Ascending aorta (tissue), 2 donors: ENCODE data around the gene RNF20. TPM values are rescaled to one million over a fixed set of nuclear protein-coding genes. Genes with fewer than 3 reads are reported as not detected.

ENCODE experiments used
- DNase-seq, 2 donors: peaks; one replicate each; pipeline ENCODE4 v3.0.0-alpha.2; 2019; ENCODE audit warnings: low spot score in 2 of 2
- H3K27ac ChIP-seq, 2 donors: fragments of 200-600 bp; sonication (generic); one replicate each; pipeline ENCODE4 v1.5.1; 2016 to 2017; ENCODE audit warnings: mild to moderate bottlenecking in 1 of 2
- H3K27me3 ChIP-seq: fragments of 200-600 bp; sonication (generic); one replicate; pipeline ENCODE4 v1.5.1; 2017
- H3K36me3 ChIP-seq, 2 donors: fragments of 200-600 bp; sonication (generic); one replicate each; pipeline ENCODE4 v1.5.1; 2016
- H3K4me1 ChIP-seq, 2 donors: fragments of 200-600 bp; sonication (generic); one replicate each; pipeline ENCODE4 v1.5.1; 2016 to 2017; ENCODE audit warnings: mild to moderate bottlenecking in 1 of 2
- H3K4me3 ChIP-seq, 2 donors: fragments of 200-600 bp; sonication (generic); one replicate each; pipeline ENCODE4 v1.5.1; 2016 to 2017; ENCODE audit warnings: mild to moderate bottlenecking in 1 of 2
- H3K9me3 ChIP-seq, 2 donors: fragments of 200-600 bp; sonication (generic); one replicate each; pipeline ENCODE4 v1.5.1; 2016
- intact Hi-C: fragments of 100-400 bp; cut with DNase I; formaldehyde crosslinking; loops from one replicate; pipeline ENCODE4 v1.15.1; 2023
- total RNA-seq: library from RNA; depleted of rRNA; stranded (reverse); fragments of >200 nt; gene quantifications from one replicate; pipeline ENCODE4 v1.1.0, GENCODE V29; 2016
- TF ChIP-seq, protein P1 (sequence below), 3 experiments: fragments of 200-600 bp in 2 of 3; fragments of 450-650 bp in 1 of 3; sonication (generic) in 2 of 3; IDR thresholded peaks; one replicate each; pipeline ENCODE4 v1.5.1; 2016 to 2019; ENCODE audit warnings: antibody characterized with exemption in 3 of 3, mild to moderate bottlenecking in 1 of 3, moderate library complexity in 1 of 3

The RNF20 gene
- total RNA-seq, 1 donor from 2014 or later, result 47.7 TPM

DNA sequence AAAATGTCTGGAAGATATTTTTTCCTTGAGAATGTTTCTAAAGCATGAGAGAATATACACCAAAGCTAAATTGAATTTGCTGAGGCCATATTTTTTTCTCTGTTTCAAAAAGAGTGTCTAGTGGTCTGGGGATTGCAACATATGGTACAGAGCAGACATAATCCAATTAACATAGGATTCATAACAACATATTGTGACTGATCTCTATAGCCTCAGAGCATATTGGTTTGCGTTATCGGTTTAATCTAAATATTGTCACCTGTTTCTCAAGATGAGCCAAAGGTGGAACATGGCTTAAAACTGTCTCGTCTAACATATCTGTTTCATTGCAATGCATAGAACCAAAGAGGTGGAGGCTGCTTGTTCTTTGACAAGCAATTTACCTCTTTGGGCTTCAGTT, 57.2 kb downstream of the RNF20 start:
- no peak overlapping the region for H3K4me3 ChIP-seq
- DNase-seq, result no peak
- intact Hi-C loops, result no loop called here
- H3K36me3 ChIP-seq, result no peaks in the 10 kb centered on the region
- no peaks in the 10 kb centered on the region for H3K4me1 ChIP-seq
- no peaks in the 10 kb centered on the region for H3K9me3 ChIP-seq
- H3K27me3 ChIP-seq, result no peaks in the 10 kb centered on the region
- TF ChIP-seq, protein P1, sequence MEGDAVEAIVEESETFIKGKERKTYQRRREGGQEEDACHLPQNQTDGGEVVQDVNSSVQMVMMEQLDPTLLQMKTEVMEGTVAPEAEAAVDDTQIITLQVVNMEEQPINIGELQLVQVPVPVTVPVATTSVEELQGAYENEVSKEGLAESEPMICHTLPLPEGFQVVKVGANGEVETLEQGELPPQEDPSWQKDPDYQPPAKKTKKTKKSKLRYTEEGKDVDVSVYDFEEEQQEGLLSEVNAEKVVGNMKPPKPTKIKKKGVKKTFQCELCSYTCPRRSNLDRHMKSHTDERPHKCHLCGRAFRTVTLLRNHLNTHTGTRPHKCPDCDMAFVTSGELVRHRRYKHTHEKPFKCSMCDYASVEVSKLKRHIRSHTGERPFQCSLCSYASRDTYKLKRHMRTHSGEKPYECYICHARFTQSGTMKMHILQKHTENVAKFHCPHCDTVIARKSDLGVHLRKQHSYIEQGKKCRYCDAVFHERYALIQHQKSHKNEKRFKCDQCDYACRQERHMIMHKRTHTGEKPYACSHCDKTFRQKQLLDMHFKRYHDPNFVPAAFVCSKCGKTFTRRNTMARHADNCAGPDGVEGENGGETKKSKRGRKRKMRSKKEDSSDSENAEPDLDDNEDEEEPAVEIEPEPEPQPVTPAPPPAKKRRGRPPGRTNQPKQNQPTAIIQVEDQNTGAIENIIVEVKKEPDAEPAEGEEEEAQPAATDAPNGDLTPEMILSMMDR (IDR thresholded peaks at IDR 0.05), result no peak
- H3K27ac ChIP-seq, result no peak overlapping the region

DNA sequence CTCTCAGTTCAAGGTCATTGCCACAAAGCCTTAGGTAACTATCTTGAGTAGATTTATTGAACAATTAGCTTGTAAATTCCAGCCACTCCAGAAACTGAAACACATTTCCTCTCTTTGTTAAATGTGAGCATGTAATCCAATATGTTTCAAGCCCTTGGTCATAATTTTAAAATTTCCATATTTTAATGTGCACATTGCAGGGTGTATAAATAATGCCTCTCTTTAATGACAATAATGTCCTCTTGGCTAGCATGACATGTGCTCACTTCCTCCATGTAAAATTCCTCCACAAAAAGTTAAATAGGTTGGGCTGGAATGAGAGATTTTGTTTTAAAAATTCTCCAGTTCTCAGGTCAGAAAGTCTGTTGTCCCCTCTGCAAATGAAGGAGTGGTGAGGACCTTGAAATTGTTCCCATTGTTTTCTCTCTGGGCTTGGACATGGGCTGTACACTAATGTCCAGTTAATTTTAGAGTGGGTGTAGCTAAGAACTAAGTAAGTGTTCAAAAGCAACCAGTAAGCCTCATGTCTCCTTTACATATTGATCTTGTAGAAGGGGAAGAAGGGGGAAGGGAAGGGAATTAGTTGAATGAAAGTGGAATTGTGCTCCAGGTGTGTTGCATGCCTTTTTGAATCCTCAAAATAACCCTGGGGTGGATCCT, 58.3 kb downstream of the RNF20 start:
- TF ChIP-seq, protein P1 (IDR thresholded peaks at IDR 0.05), result no peak
- no peak overlapping the region for H3K27ac ChIP-seq
- no peaks in the 10 kb centered on the region for H3K27me3 ChIP-seq
- H3K9me3 ChIP-seq, result no peaks in the 10 kb centered on the region
- intact Hi-C loops, result no loop called here
- no peak overlapping the region for H3K4me3 ChIP-seq
- no peak for DNase-seq
- H3K36me3 ChIP-seq, result no peaks in the 10 kb centered on the region
- no peaks in the 10 kb centered on the region for H3K4me1 ChIP-seq

DNA sequence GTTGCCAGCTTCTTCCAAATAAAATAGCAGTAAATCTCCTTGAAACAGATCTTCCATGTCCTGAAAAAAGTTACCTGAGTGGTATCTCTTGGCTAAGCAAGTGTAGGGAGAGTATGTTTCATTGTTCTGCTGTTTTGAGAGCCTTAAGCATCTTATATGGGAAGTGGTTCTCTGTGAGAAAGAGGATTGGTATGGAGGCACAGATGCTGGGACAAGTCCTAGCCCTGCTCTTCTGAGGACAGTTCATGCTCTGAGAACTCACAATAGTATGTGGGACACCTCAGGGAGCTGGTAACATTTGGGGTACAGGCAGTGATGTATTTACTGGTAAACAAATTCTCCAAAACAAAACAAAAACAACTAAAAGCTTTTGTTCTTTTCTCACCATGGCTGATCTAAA, 59.1 kb downstream of the RNF20 start:
- H3K4me3 ChIP-seq, result no peak overlapping the region
- no peak overlapping the region for H3K27ac ChIP-seq
- intact Hi-C loops, result no loop called here
- H3K9me3 ChIP-seq, result no peaks in the 10 kb centered on the region
- TF ChIP-seq, protein P1 (IDR thresholded peaks at IDR 0.05), result no peak
- no peaks in the 10 kb centered on the region for H3K27me3 ChIP-seq
- no peak for DNase-seq
- no peaks in the 10 kb centered on the region for H3K4me1 ChIP-seq
- H3K36me3 ChIP-seq, result no peaks in the 10 kb centered on the region

DNA sequence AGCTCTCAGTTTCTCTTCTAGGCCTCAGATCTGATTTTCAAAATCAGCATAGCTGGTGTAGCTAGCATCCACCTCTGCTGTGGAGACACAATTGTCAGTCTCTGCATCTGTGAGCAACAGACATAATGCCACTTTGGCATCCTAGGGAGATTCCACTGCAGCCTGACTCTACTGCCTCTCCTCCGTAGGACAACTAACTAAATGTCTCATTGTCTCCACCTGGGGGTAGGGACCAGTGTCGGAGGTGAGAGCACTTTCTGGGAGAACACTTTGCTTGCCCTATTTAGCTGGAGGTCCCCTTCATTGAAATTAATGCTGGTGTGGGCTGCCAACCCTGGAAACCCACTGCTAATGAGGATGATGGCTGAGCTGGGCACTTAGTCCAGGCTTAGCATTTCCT, 59.7 kb downstream of the RNF20 start:
- Histone ChIP-seq H3K4me3 (no peak overlapping the region), H3K27me3 (no peaks in the 10 kb centered on the region), H3K27ac (no peak overlapping the region), H3K4me1 (no peaks in the 10 kb centered on the region), H3K36me3 (no peaks in the 10 kb centered on the region), H3K9me3 (no peaks in the 10 kb centered on the region)
- TF ChIP-seq, protein P1 (IDR thresholded peaks at IDR 0.05), result no peak
- DNase-seq, result no peak
- intact Hi-C loops, result no loop called here

DNA sequence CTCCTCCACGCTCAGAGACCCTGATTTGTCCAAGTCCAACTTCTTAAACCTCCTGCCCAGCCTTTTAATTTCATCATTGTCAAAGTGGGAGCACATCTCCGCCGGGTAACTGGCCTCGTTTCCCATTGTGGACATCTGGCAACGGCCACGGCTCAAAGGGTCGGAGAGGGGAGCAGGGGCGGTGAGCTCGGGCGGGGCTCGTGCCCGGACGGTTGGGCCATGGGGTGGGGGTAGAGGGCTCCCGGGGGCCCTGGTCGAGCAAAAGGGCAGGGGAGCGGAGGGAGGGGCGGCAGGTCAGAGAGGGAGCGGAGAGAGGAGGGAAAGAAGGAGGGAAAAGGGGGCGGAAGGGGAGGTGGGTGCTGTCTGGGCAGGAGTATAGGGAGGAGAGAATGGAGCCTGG, 61.1 kb downstream of the RNF20 start, which contains the start of gene PPP3R2:
PPP3R2 (minus strand) TSS at position 174 of the 400 bp plus-strand sequence; CDS start at position 126, 48 bp downstream.
- Histone ChIP-seq H3K27me3 (no peaks in the 10 kb centered on the region), H3K27ac (no peak within 1 kb of the TSS), H3K4me3 (no peak within 1 kb of the TSS), H3K36me3 (no peaks in the 10 kb centered on the region), H3K9me3 (no peaks in the 10 kb centered on the region), H3K4me1 (no peaks in the 10 kb centered on the region)
- intact Hi-C loops, result no loop called here
- no peak for DNase-seq
- TF ChIP-seq, protein P1 (IDR thresholded peaks at IDR 0.05), result no peak
